HG02763 (cell line): ENCODE data around the gene ADIG.

Experiments used
- ATAC-seq: cut with Tn5 transposase; IDR thresholded peaks from one replicate; pipeline ENCODE4 v1.9.1; 2021; ENCODE audit warnings: mild to moderate bottlenecking, moderate library complexity; ENCODE audit not compliant: unreplicated experiment

ADIG gene

GRCh38 chr20:38581013-38581412 lies at the start of gene ADIG:
TSS of gene ADIG (plus strand) at chr20:38581197. CDS start at chr20:38581251, 54 bp downstream.
- no peak for ATAC-seq

GRCh38 chr20:38534756-38535155 lies 46.2 kb upstream of the ADIG start:
- ATAC-seq = no peak

DNA sequence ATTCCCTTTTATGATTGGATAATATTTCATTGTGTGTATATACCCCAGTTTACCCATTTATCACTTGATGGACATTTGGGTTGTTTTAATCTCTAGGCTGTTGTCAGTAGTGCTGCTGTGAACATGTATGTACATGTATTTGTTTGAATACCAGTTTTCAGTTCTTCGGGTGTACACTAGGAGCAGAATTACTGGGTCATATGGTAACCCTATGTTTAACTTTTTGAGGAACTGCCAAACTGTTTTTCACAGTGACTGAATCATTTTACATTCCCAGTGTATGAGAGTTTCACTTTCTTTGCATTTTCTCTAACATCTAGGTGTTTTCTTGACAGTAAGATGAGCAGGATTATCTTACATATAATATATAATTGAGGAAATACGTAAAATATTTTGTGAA lies 44.7 kb upstream of the ADIG start:
- no peak for ATAC-seq

DNA sequence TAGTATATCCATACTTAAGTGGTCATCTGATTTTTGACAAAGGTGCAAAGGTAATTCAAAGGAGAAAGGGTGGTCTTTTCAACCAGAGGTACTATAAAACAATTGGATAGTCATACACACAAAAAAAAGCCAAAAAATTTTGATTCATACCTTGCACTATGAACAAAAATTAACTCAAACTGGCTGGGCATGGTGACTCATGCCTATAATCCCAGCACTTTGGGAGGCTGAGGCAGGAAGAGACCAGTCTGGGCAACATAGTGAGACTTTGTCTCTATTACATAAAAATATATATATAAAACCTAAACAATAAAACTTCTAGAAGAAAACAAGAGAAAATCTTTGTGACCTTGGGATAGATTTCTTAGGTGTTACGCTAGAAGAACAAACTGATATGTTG lies 43.8 kb upstream of the ADIG start:
- no peak for ATAC-seq

DNA sequence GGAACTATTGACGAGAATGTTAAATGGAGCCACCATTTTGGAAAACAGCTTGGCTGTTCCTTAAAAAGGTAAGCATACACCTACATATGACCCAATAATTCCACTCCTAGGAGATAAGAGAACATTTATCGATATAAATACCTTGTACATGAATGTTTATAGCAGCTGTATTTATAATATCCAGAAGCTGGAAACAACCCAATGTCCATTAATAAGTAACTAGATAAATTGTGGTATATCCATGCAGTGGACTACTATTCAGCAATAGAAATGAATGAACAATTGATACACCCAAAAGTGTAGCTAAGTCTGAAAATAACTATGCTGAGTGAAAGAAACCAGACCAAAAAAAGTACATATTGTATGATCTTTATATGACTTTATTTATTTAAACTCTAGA lies 42.2 kb upstream of the ADIG start:
- ATAC-seq = no peak

DNA sequence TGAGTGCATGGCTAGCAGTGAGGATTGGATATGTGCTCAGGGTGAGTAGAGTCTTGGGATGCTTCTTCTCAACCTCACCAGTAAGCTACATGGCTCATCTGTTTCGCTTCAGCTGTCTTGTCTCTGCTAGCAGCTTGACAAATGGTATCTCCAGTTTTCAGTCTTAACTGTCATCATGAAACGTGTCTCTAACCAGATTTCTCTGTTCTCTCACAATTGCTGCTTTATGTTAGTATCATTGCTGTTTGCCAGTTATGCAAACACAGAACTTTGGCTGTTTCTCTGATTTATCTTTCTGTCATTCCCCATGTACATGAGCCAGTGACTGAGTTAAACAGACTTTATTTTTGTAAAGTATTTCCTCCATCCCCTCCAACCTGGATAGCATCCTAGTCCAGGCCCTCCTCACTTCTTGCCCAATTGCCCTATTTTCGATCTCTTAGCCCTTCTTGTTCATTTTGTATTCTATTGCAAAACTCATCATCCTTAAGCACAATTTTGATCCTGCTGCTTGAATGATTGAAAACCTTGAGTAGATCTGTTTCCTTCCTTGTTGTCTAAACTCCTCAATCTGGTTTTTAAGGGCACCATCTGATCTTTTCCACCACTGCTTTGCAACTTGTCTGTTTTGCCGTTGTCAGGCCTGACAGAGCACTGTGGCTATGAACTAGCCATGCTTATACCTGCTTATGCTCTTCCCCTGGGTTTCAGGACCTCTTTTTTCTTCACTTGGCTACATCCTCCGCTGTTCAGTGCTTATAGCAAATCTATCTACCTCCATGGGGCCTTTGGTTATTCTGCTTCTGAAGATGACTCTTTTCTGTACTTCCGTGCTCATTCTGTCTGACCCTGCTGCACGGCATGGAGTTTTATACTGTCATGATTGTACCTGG lies 37.7 kb upstream of the ADIG start:
- ATAC-seq = no peak

DNA sequence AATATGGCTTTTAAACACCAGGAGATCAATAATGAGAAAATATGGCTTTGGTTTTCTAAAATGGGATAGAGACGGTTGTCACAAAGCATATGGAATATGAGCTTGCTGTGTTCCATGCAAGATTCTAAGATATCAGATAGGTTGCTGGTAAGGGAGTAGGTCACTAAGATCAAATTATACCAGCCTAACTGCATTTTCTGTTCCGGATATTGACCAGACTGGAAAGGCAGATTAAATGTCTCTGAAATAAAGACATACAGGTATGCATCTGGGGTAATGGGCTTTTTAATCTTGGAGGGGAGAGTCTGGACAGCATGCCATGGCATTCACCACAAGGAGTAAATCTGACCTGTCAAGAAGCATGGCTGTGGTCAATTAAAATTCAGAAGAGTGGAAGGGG lies 35.2 kb upstream of the ADIG start:
- ATAC-seq = no peak

GRCh38 chr20:38547288-38548085 lies 33.5 kb upstream of the ADIG start:
- no peak for ATAC-seq

- ATAC-seq = no peak
Observed at GRCh38 chr20:38548356-38549083, 32.5 kb upstream of the ADIG start.

GRCh38 chr20:38550274-38550673 lies 30.7 kb upstream of the ADIG start:
- no peak for ATAC-seq

- ATAC-seq = no peak
Observed at GRCh38 chr20:38551056-38551626, 29.9 kb upstream of the ADIG start.

- no peak for ATAC-seq
Observed at GRCh38 chr20:38554986-38555385, 26.0 kb upstream of the ADIG start.

- no peak for ATAC-seq
Observed at GRCh38 chr20:38555395-38555794, 25.6 kb upstream of the ADIG start.

GRCh38 chr20:38557174-38557573 lies 23.8 kb upstream of the ADIG start:
- ATAC-seq = no peak

GRCh38 chr20:38558596-38559360 lies 22.2 kb upstream of the ADIG start:
- ATAC-seq = no peak

- no peak for ATAC-seq
Observed at GRCh38 chr20:38559764-38560163, 21.2 kb upstream of the ADIG start.

DNA sequence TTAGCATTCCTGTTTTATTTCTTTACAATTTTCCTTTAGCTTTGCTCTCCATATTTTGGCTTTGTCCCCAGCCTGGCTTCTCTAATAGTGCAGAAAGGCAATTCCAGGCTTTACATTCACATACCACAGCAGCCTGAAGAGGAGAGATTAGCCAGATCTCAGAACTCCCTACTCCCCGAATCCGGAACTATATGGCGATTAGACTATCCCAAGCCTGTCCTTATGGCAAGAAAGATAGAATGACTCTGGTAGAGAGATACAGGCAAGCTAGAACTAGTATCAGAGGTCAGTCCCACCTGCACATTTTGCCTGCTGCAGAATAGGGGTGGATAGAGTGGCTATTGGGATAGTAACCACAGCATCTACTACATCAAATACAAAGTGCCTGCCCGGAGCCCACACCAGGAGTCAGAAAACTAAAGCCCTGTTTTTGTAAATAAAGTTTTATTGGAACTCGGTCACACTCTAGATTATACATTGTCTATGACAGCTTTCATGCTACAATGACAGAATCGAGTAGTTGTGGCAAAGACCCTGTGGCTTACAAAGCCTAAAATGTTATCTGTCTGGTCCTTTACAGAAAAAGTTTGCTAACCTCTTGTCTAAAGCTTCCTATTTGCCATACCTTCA lies 17.1 kb upstream of the ADIG start:
- no peak for ATAC-seq

DNA sequence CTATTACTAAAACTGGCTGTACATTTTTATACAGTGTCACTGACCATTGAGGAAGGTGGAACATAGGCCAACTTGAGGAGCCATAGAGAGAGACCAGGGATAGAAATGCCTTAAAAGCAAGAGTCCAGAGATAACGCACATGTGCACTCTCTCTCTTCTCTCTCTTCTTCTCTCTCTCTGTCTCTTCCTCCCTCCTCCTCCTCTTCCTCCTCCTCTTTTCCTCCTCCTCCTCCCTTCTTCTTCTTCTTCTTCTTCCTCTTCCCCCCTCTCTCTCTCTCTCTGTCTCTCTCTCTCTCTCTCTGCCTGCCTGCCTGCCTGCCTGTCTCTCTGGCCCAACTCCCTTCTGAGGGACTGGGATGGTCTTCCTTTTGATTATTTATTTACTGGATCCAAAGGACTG lies 16.3 kb upstream of the ADIG start:
- ATAC-seq = no peak

DNA sequence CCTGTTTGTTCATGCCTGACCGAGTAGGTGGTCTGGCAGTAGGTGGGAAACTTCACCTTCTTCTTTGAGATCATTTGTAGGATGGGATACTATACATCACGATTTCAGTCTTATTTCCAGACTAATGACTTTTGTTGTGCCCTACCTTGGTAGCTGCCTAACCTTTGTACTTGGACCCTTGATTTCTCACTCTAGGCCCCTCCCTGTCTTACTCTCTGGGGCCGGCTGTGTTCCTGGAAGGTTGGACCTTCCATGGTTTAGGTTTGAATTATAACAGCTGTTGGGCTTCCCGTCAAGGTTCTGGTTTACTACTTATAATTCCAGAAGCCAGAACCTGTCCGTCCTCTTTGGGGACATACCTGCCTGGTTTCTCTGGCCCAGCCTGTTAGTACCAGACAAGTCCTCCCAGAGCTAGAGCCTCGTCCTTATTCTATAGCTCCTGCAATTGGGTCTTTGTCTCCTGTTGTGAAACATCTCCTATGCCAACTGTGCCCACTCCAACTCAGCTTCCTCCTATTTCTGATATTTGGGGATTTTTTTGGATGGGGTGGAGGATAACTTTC lies 14.9 kb upstream of the ADIG start:
- no peak for ATAC-seq
